HG02759 (cell line): ENCODE results near the gene RPRML.
"Not testable (repeated sequence)": the region's sequence is repeated elsewhere in the genome, so short reads cannot be mapped to it uniquely, and the experiment has no call there.

Experiments used
- ATAC-seq: cut with Tn5 transposase; IDR thresholded peaks from one replicate; pipeline ENCODE4 v1.9.1; 2021; ENCODE audit warnings: mild to moderate bottlenecking, moderate library complexity; ENCODE audit not compliant: unreplicated experiment

Gene RPRML

GRCh38 chr17:46977348-46977747 is 1.7 kb downstream of the RPRML start:
- no peak for ATAC-seq

GRCh38 chr17:46976626-46977270 is 2.3 kb downstream of the RPRML start:
- no peak for ATAC-seq

- no peak for ATAC-seq
Measured at GRCh38 chr17:46975287-46975686, 3.8 kb downstream of the RPRML start.

GRCh38 chr17:46974086-46974485 is 5.0 kb downstream of the RPRML start:
- ATAC-seq, result no peak

- no peak for ATAC-seq
Measured at GRCh38 chr17:46972346-46972745, 6.7 kb downstream of the RPRML start.

GRCh38 chr17:46971647-46972300 is 7.3 kb downstream of the RPRML start:
- ATAC-seq, result no peak

GRCh38 chr17:46968896-46969295 is 10.2 kb downstream of the RPRML start:
- no peak for ATAC-seq

GRCh38 chr17:46968224-46968834 is 10.7 kb downstream of the RPRML start:
- ATAC-seq, result no peak

- no peak for ATAC-seq
Measured at GRCh38 chr17:46964315-46965265, 14.5 kb downstream of the RPRML start.

- ATAC-seq, result no peak
Measured at GRCh38 chr17:46963571-46963970, 15.5 kb downstream of the RPRML start.

- ATAC-seq, result no peak
Measured at GRCh38 chr17:46962374-46962790, 16.7 kb downstream of the RPRML start.

GRCh38 chr17:46960152-46960551 is 18.9 kb downstream of the RPRML start:
- no peak for ATAC-seq

- no peak for ATAC-seq
Measured at GRCh38 chr17:46958041-46958591, 20.9 kb downstream of the RPRML start.

GRCh38 chr17:46953191-46953590 is 25.9 kb downstream of the RPRML start:
- ATAC-seq, result not testable (repeated sequence)

- ATAC-seq, result no peak
Measured at GRCh38 chr17:46952115-46952514, 26.9 kb downstream of the RPRML start.

- ATAC-seq, result no peak
Measured at GRCh38 chr17:46951706-46952105, 27.3 kb downstream of the RPRML start.

- ATAC-seq, result no peak
Measured at GRCh38 chr17:46950997-46951621, 27.9 kb downstream of the RPRML start.

- no peak for ATAC-seq
Measured at GRCh38 chr17:46950342-46950996, 28.6 kb downstream of the RPRML start.

- ATAC-seq, result no peak
Measured at GRCh38 chr17:46949291-46950174, 29.5 kb downstream of the RPRML start.
